NCI-H128 (cell line): ENCODE measurements around the gene DIP2C.
"Not testable (repeated sequence)": the region's sequence is repeated elsewhere in the genome, so short reads cannot be mapped to it uniquely, and the experiment has no call there.

Experiments
- DNase-seq: peaks from one replicate; lab custom pipeline; 2025; ENCODE audit not compliant: unreplicated experiment; lab: John Stamatoyannopoulos, UW

Gene DIP2C

GRCh38 chr10:266974-267425, 422.5 kb downstream of the DIP2C start:
- peak; percentile 4 for DNase-seq

- DNase-seq: not testable (repeated sequence)
Observed at GRCh38 chr10:265816-266588, 423.5 kb downstream of the DIP2C start.

DNA sequence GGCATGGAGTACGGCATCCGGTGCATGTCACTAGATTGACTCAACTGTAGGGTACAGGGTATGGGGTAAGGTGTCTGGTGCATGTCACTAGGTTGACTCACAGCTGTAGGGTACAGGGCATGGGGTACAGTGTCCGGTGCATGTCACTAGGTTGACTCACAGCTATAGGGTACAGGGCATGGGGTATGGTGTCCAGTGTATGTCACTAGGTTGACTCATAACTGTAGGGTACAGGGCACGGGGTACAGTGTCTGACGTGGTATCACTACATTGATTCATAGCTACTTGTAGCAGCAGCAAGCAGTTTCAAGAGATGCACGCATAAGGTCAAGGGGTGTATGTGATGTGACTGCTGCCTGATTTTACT, 424.4 kb downstream of the DIP2C start:
- not testable (repeated sequence) for DNase-seq

DNA sequence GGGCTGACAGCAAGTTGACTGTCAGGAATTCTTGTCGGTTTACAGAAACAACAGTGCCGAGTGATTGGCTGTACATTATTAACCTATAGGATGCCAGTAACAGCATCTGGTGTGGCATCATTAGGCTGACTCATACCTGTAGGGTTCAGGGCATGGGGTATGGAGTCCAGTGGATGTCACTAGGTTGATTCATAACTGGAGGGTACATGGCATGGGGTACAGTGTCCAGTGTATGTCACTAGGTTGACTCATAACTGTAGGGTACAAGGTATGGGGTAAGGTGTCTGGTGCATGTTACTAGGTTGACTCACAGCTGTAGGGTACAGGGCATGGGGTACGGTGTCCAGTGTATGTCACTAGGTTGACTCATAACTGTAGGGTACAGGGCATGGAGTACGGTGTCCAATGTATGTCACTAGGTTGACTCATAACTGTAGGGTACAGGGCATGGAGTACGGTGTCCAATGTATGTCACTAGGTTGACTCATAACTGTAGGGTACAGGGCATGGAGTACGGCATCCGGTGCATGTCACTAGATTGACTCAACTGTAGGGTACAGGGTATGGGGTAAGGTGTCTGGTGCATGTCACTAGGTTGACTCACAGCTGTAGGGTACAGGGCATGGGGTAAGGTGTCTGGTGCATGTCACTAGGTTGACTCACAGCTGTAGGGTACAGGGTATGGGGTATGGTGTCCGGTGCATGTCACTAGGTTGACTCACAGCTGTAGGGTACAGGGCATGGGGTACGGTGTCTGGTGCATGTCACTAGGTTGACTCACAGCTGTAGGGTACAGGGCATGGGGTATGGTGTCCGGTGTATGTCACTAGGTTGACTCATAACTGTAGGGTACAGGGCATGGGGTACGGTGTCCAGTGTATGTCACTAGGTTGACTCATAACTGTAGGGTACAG, 425.1 kb downstream of the DIP2C start:
- DNase-seq: not testable (repeated sequence)

- no peak for DNase-seq
Observed at GRCh38 chr10:260819-261429, 428.5 kb downstream of the DIP2C start.

- no peak for DNase-seq
Observed at GRCh38 chr10:251982-252582, 437.4 kb downstream of the DIP2C start.

DNA sequence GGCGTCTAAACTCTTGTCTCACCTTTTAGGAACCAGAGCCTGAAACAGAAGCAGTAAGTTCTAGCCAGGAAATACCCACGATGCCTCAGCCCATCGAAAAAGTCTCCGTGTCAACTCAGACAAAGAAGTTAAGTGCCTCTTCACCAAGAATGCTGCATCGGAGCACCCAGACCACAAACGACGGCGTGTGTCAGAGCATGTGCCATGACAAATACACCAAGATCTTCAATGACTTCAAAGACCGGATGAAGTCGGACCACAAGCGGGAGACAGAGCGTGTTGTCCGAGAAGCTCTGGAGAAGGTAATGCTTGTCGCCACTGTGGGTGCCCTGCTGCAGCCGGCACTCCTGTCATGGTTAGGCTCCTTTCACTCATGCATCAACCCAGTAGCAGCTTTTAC, 441.2 kb downstream of the DIP2C start:
- no peak for DNase-seq

GRCh38 chr10:247480-247879, 442.0 kb downstream of the DIP2C start:
- DNase-seq: no peak

DNA sequence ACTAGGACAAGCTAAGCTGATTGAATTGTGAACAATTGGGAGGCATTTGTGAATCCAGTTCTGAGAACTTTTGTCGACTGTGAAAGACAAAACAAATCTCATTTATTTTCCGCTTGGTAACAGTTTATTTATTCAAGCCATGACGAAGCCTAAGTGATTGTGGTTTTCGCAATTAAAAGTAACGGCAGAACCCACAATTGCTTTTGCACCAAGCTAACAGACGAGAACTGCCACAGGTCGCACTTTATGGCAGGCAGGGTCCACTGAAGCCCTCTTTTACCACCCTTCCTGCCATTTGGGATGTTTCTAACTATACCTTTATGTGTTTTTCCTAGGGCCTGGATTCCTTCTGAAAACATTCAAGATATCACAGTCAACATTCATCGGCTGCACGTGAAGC, 443.0 kb downstream of the DIP2C start:
- DNase-seq: no peak

- DNase-seq: no peak
Observed at GRCh38 chr10:244227-244626, 445.2 kb downstream of the DIP2C start.

DNA sequence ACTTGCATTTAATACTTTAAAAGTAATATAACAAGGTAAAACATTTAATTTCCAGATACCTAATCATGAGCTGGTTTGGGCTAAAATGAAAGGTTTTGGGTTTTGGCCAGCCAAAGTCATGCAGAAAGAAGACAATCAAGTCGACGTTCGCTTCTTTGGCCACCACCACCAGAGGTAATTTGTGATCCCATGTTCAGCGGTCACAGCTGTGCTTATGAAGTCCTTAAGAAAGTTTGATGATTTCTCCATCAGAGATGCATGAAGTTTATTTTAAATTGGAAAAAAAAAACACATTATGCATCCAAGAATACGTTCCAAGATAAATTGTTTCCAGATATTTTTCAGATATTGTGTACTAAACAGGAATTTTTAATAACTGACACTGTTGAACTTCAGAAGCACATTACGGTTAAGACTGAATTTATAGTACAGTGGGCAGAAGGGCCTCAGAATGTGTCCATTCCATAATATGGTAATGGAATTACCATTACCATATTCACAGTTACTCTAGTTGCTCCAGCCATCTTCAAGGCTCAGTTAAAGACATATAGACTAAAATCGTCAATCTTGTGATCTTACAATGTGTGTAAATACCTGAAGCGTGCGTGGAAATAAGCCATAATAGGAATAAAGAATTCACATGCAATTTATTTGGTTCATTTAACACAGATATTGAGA, 447.4 kb downstream of the DIP2C start:
- no peak for DNase-seq

DNA sequence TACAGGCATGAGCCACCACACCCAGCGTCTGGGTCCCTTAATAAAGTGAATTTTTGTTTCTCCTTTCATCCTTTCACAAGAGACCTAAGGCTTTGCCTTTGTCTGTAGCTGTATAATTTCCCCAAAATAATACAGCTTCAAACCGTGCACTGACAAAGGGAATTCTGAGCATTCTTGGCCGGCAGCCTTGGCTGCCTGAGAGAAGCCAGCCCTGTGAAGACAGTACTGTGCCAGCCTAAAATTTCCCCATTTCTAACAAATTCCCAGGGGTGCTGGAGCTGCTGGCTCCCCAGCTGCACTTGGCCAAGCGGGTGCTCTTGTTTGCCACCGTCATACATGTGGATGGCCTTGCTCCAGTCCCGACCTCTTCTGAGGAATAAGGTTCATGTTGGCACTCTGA, 448.0 kb downstream of the DIP2C start:
- DNase-seq: no peak

DNA sequence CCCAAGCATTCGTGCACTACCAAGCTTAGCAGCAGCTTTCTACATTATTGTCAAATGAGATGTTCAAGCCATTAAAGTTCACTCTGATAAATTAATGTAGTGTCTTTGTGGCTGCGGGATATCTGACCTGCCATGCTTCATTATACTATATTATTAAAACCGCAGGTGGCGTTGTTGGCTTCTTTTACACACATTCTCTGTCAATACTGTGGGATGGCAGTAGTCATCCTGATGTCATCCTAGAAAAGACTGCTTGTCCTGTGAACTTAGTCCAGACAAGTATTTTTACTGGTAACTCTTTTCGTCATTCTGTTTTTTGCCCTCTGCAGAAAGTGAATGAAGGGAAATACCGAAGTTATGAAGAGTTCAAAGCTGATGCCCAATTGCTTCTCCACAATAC, 450.4 kb downstream of the DIP2C start:
- no peak for DNase-seq

GRCh38 chr10:235915-236314, 453.6 kb downstream of the DIP2C start:
- no peak for DNase-seq

DNA sequence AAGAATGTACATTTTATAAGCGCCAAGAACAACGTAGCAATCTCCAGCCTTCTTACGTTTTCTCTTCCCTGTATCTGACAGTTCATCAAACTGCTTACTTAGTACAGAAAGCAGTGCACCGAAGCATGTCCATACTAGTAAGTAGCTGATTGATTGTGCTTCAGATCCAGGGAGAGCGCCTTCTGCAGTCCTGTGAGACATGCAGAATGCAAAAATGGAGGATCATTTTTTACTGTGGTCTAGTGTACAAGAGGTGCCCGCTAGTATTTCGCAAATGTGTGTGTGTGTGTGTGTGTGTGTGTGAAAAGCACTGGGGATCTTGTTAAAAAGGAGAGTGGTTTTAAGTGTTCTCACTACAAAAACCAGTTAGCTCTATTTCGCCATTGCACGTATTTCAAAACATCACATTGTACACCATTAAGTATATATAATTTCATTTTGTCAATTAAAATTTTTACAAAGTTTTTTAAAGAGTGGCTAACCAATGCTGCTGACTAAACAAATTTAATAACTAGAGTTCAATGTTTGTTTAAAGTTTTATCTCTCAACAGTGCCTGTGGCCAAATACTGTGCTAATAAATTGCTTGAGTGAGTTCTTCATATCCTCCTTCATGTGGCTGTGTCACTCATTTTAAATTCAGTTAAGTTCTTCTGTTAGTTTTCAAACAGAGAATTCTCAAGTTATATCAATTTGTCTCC, 454.6 kb downstream of the DIP2C start:
- DNase-seq: no peak

DNA sequence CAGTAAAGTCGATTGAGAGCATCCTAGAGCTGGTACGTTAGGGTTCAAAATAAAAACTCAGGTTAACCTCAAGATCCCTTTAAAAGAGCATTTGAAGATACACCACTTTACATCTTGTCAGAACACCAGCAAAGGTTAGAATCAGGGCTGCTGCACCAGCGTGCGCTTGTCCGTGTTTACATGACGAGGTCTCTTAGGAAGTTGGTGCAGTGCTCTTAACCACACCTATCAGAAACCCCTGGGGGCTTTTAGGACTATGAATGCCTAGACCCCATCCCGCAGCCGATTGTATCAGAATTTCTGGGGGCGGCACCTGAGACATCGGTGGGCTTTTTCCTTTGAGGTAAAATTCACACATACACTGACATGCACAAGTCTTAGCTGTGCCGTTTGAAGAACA, 456.6 kb downstream of the DIP2C start:
- DNase-seq: no peak

GRCh38 chr10:232061-232460, 457.4 kb downstream of the DIP2C start:
- no peak for DNase-seq

- DNase-seq: no peak
Observed at GRCh38 chr10:230758-231157, 458.7 kb downstream of the DIP2C start.

GRCh38 chr10:228366-228765, 461.1 kb downstream of the DIP2C start:
- DNase-seq: no peak

- DNase-seq: no peak
Observed at GRCh38 chr10:227014-227413, 462.5 kb downstream of the DIP2C start.
